PC-9 (cell line): Measurements from ENCODE around the gene C3orf70. TPM values are rescaled to one million over a fixed set of nuclear protein-coding genes. Genes with fewer than 3 reads are reported as not detected.

ENCODE experiments used
- BruUV-seq: library from RNA; stranded (reverse); fragments of 400-500 nt; replicated peaks from 2 replicates; lab custom pipeline; 2021; lab: Mats Ljungman, UMichigan
- CTCF ChIA-PET: fragments of 300-600 bp; sonication (Branson Sonifier 250); formaldehyde crosslinking; loops from one replicate; lab custom pipeline; 2022; ENCODE audit warnings: antibody characterized with exemption; lab: Charles Lee
- POLR2A ChIA-PET: fragments of 300-600 bp; sonication (Branson Sonifier 250); formaldehyde crosslinking; loops from one replicate; lab custom pipeline; 2022; ENCODE audit warnings: antibody characterized with exemption; ENCODE audit not compliant: unreplicated experiment; lab: Charles Lee
- DNase-seq, 2 experiments: peaks; one replicate each; pipeline versions ENCODE4 v3.0.0 to v3.0.0-alpha.2; 2015 to 2022; ENCODE audit warnings: mixed read lengths in 1 of 2
- H2AFZ ChIP-seq: fragments of 200-600 bp; sonication (generic); 2 replicates; pipeline ENCODE4 v1.8.1; 2017; ENCODE audit warnings: antibody characterized with exemption
- H3F3A ChIP-seq: fragments of 200-600 bp; sonication (generic); 2 replicates; pipeline ENCODE4 v1.8.1; 2017; ENCODE audit warnings: antibody characterized with exemption, mild to moderate bottlenecking, low read depth; ENCODE audit not compliant: insufficient read depth
- H3K27ac ChIP-seq: fragments of 200-600 bp; sonication (generic); 2 replicates; pipeline ENCODE4 v1.6.1; 2016; ENCODE audit warnings: mixed run types
- H3K27me3 ChIP-seq: fragments of 200-600 bp; sonication (generic); 2 replicates; pipeline ENCODE4 v1.6.1; 2016; ENCODE audit warnings: low read depth, mixed run types; ENCODE audit not compliant: insufficient read depth
- H3K36me3 ChIP-seq: fragments of 200-600 bp; sonication (generic); 2 replicates; pipeline ENCODE4 v1.6.1; 2016; ENCODE audit warnings: low read depth, mixed run types
- H3K4me1 ChIP-seq: fragments of 200-600 bp; sonication (generic); replicated peaks from 2 replicates; pipeline ENCODE4 v1.6.1; 2016; ENCODE audit warnings: mixed run types; ENCODE audit not compliant: insufficient read depth
- H3K4me2 ChIP-seq: fragments of 200-600 bp; sonication (generic); 2 replicates; pipeline ENCODE4 v1.6.1; 2017; ENCODE audit warnings: mixed run types
- H3K4me3 ChIP-seq: fragments of 200-600 bp; sonication (generic); 2 replicates; pipeline ENCODE4 v1.6.1; 2016; ENCODE audit warnings: mixed run types
- H3K79me2 ChIP-seq: fragments of 200-600 bp; sonication (generic); 2 replicates; pipeline ENCODE4 v1.6.1; 2017; ENCODE audit warnings: low read depth, mixed run types
- H3K9me2 ChIP-seq: fragments of 200-600 bp; sonication (generic); 2 replicates; pipeline ENCODE4 v1.8.1; 2017; ENCODE audit warnings: mild to moderate bottlenecking; ENCODE audit not compliant: insufficient read depth
- H3K9me3 ChIP-seq: fragments of 200-600 bp; sonication (generic); 2 replicates; pipeline ENCODE4 v1.8.1; 2016; ENCODE audit warnings: low read depth; ENCODE audit not compliant: insufficient read depth
- H4K20me1 ChIP-seq: fragments of 200-600 bp; sonication (generic); 2 replicates; pipeline ENCODE4 v1.8.1; 2017; ENCODE audit not compliant: insufficient read depth
- EZH2 ChIP-seq: fragments of 200-600 bp; sonication (generic); IDR thresholded peaks from 2 replicates; pipeline ENCODE4 v1.8.0; 2017; ENCODE audit warnings: antibody characterized with exemption, low read depth
- intact Hi-C: fragments of 100-400 bp; cut with micrococcal nuclease; formaldehyde crosslinking; loops from one replicate; pipeline ENCODE4 v1.10.0; 2022; ENCODE audit not compliant: unreplicated experiment
- total RNA-seq: library from RNA; stranded (reverse); gene quantifications from 2 replicates; pipeline ENCODE4 v1.2.3, GENCODE V29; 2021
- TF ChIP-seq, protein P1 (sequence below): fragments of 200-600 bp; sonication (generic); conservative IDR thresholded peaks from 2 replicates; pipeline ENCODE4 v1.6.1; 2017; ENCODE audit warnings: mixed run types, antibody characterized with exemption, mild to moderate bottlenecking, moderate library complexity

The C3orf70 gene
- total RNA-seq, 1 experiment from 2014 or later, result not detected

DNA sequence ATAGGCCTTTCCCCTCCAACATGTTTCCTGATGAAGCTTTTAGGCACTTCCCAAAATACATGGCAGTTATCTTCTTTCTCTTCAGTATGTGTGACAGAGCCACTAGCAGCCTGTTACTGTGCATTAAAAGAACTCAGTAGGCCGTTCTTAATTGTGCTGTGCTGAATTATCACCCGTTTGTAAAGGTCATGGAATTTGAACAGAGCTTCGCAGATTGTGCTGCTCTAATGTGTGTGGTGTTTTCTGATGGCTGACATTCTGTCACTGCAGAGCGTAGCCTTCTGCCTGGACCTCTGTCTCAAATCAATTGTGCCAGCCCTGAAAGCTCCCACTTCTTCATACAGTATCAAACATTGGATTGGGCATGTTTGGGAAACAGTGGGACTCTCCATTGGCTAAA is 111.3 kb downstream of the C3orf70 start:
- Histone ChIP-seq H3K27ac (no peak overlapping the region), H3K4me3 (no peak overlapping the region), H3K9me3 (no peaks in the 10 kb centered on the region), H3K9me2 (no peaks in the 10 kb centered on the region), H4K20me1 (no peaks in the 10 kb centered on the region), H3K36me3 (no peaks in the 10 kb centered on the region), H3K4me1 (no peaks in the 10 kb centered on the region), H3K27me3 (no peaks in the 10 kb centered on the region), H3F3A (no peaks in the 10 kb centered on the region), H3K4me2 (no peak overlapping the region), H2AFZ (no peak overlapping the region), H3K79me2 (no peaks in the 10 kb centered on the region)
- no peak for TF ChIP-seq EZH2
- TF ChIP-seq, protein P1, sequence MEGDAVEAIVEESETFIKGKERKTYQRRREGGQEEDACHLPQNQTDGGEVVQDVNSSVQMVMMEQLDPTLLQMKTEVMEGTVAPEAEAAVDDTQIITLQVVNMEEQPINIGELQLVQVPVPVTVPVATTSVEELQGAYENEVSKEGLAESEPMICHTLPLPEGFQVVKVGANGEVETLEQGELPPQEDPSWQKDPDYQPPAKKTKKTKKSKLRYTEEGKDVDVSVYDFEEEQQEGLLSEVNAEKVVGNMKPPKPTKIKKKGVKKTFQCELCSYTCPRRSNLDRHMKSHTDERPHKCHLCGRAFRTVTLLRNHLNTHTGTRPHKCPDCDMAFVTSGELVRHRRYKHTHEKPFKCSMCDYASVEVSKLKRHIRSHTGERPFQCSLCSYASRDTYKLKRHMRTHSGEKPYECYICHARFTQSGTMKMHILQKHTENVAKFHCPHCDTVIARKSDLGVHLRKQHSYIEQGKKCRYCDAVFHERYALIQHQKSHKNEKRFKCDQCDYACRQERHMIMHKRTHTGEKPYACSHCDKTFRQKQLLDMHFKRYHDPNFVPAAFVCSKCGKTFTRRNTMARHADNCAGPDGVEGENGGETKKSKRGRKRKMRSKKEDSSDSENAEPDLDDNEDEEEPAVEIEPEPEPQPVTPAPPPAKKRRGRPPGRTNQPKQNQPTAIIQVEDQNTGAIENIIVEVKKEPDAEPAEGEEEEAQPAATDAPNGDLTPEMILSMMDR, result no peak
- intact Hi-C loops, result no loop called here
- ChIA-PET POLR2A (no interaction called here), CTCF (interaction anchor here (0.6 kb wide), 1 partner anchor 101 kb away, joined by 3 read pairs; no protein-coding TSS in a partner anchor)
- BruUV-seq, result no TSS peak
- DNase-seq, result no peak

DNA sequence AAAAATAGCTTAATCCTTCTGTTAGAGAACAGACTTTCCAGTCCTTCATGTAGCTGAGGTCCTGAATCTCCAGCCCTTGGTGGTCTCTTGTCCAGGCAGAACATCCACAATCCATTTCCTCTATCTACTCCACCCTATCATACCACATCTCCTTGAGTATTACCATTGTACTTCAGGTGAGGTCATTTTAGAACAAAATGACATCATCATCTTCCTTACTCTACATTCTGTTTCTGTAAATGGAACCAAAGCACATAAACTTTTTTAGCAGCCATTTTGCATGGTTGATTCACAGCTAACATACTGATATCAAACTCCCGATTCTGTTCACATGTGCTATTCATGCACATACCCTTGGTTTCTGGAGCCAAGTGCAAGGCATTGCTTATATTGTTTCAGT is 112.4 kb downstream of the C3orf70 start:
- BruUV-seq, result no TSS peak
- ChIA-PET CTCF (no interaction called here), POLR2A (no interaction called here)
- Histone ChIP-seq H2AFZ (no peak overlapping the region), H3K27ac (no peak overlapping the region), H3K9me2 (no peaks in the 10 kb centered on the region), H3K27me3 (no peaks in the 10 kb centered on the region), H4K20me1 (no peaks in the 10 kb centered on the region), H3K4me2 (no peak overlapping the region), H3K79me2 (no peaks in the 10 kb centered on the region), H3K36me3 (no peaks in the 10 kb centered on the region), H3K4me3 (no peak overlapping the region), H3F3A (no peaks in the 10 kb centered on the region), H3K9me3 (no peaks in the 10 kb centered on the region), H3K4me1 (no peaks in the 10 kb centered on the region)
- intact Hi-C loops, result no loop called here
- DNase-seq, result no peak
- no peak for TF ChIP-seq EZH2
- TF ChIP-seq, protein P1, result no peak

DNA sequence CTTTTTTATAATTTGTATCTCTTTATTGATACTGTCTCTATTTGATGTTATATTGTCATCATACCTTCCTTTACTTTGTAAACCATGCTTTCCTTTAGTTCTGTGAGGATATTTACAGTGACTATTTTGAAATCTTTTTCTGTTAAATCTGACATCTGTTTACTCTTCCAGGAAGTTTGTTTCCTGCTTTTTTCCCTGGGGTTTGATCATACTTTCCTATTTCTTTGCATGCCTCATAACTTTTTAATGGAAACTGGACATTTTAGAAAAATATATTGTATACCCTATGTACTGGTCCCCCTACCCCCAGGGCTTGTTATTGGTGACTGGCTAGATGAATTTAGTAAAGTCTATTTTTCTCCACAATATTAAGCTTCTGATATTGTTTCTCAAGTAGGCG is 115.1 kb downstream of the C3orf70 start:
- no peaks in the 10 kb centered on the region; the same call in 1 of the 2 replicates for H3K9me2 ChIP-seq
- no peak overlapping the region for H2AFZ ChIP-seq
- no peak for DNase-seq
- no peaks in the 10 kb centered on the region for H3K27me3 ChIP-seq
- no peak overlapping the region for H3K4me3 ChIP-seq
- intact Hi-C loops, result no loop called here
- BruUV-seq, result no TSS peak
- H3K9me3 ChIP-seq, result no peaks in the 10 kb centered on the region
- CTCF ChIA-PET, result no interaction called here
- no peaks in the 10 kb centered on the region for H3K4me1 ChIP-seq
- POLR2A ChIA-PET, result no interaction called here
- TF ChIP-seq, protein P1, result no peak
- TF ChIP-seq EZH2, result no peak
- H3K27ac ChIP-seq, result no peak overlapping the region
- H4K20me1 ChIP-seq, result no peaks in the 10 kb centered on the region
- H3K4me2 ChIP-seq, result no peak overlapping the region
- H3K79me2 ChIP-seq, result no peaks in the 10 kb centered on the region
- H3F3A ChIP-seq, result no peaks in the 10 kb centered on the region
- no peaks in the 10 kb centered on the region for H3K36me3 ChIP-seq
